ENCODE data around the gene DGCR6.
"Not testable (repeated sequence)": the region's sequence is repeated elsewhere in the genome, so short reads cannot be mapped to it uniquely, and the experiment has no call there.

Gene DGCR6

GRCh38 chr22:18961201-18961600, 55.1 kb downstream of the DGCR6 start:
- DNase-seq: not testable (repeated sequence)

All from DMS79 (cell line).